ENCODE results near the gene NXPE4.

- no peak for TF ChIP-seq FOXM1 (IDR thresholded peaks at IDR 0.05; ENCODE audit: borderline replicate concordance)
- no peak for TF ChIP-seq ZNF384 (IDR thresholded peaks at IDR 0.05)
- TF ChIP-seq TARDBP (IDR thresholded peaks at IDR 0.05): no peak
- no peak for TF ChIP-seq FOXA1 (IDR thresholded peaks at IDR 0.05)
Observed at GRCh38 chr11:114525682-114526081, 69.9 kb downstream of the NXPE4 start.

Measured in HEK293T (cell line).